Urothelium cell line (cell line): ENCODE data around the gene CHD1.

Source experiments
- DNase-seq: peaks from one replicate; pipeline ENCODE4 v3.0.0; 2011; ENCODE audit warnings: low spot score, mixed read lengths
- FAIRE-seq: peaks from 2 replicates; lab custom pipeline; 2011; peaks lifted over from hg19 to GRCh38; lab: Jason Lieb, UNC

CHD1 gene

GRCh38 chr5:98905857-98906688, 22.7 kb downstream of the CHD1 start:
- DNase-seq, result peak; percentile 3

GRCh38 chr5:98904780-98905179, 24.0 kb downstream of the CHD1 start:
- DNase-seq, result peak; percentile 4
- no peak for FAIRE-seq

More at GRCh38 chr5:98905857-98906688, 22.7 kb downstream of the CHD1 start:
- no peak for FAIRE-seq

GRCh38 chr5:98902733-98903132, 26.1 kb downstream of the CHD1 start:
- no peak for DNase-seq
- FAIRE-seq, result no peak

GRCh38 chr5:98899456-98899855, 29.4 kb downstream of the CHD1 start:
- FAIRE-seq, result no peak
- DNase-seq, result no peak

DNA sequence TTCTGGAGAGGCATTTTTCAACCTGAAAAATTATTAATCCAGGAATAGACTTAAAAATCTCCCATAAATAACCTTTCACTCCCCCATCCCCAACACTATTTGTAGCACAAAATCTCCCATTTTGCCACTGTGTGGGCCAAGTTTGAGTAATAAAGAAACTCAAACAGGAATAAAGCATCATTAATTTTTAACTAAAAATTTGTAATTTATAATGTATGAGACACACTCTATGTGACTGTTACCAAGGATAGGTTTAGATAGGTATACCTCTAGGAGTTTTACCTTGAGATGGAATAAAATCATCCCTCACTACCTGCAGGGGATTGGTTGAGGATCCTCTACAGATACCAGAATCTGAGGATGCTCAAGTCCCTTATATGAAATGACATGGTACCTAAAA, 30.1 kb downstream of the CHD1 start:
- FAIRE-seq (no peak), DNase-seq (no peak)

DNA sequence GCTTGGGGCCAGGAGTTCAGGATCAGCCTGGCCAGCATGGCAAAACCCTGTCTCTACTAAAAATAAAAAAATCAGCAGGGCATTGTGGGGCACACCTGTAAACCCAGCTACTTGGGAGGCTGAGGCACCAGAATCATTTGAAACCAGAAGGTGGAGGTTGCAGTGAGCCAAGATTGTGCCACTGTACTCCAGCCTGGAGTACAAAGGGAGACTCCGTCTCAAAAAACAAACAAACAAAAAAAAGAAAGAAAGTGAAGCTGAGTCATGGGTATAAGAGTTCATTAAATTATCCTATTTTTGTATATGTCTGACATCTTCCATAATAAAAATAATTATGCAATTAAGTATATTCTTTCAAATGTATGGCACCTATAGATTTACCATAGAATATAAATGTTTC, 37.2 kb downstream of the CHD1 start:
- no peak for FAIRE-seq
- no peak for DNase-seq

DNA sequence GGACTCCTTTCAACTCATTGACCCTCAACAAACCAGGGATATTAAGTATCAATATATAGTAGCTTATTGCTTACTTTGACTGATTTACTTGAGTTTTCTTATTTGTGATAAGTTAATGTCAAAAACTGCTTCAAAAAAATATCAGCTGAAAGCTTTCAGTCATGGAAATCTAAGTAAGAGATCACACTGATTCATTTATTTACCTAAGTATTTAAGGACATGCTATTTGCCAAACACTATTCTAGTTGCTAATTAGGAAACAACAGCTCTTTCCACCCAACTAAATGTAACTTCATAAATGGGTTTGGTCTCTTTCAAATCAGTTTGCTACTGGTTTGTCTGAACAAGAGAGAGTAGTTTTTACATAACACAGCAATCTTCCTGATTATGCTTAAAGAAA, 48.2 kb downstream of the CHD1 start:
- no peak for DNase-seq
- no peak for FAIRE-seq

DNA sequence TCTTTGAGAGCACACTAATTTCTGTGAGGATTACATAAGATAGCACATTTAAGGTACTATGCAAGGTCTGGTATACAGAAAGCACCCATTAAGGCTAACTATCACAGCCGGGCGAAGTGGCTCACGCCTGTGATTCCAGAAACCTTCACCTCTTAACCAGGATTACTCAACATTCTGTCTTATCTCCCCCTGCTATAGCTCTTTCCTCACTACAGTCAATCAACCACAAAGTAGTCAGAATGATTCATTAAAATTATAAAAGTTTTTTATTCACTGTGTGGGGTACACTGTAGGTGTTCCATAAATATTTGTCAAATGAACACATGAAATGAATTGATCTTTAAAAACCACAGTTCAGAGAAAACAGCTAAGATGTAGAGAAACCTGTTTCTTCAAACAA, 48.7 kb downstream of the CHD1 start:
- no peak for FAIRE-seq
- no peak for DNase-seq

DNA sequence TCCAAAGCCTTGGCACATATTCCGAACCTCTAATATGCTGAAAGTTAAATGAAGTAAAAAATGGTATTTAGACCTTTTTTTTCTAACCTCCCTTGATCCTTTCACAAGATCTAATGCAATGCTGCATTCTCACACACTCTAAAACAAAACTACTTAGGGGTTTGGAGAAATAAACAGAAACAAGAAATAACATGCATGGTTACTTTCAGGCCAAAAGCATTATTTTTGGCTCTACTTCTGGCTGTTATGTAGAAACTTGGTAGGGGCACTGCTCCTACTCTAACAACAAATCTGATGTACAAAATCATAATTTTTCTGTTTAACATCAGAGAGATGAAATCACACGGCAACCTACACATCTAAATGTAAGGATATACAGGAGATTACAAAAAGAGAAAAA, 51.2 kb downstream of the CHD1 start:
- FAIRE-seq (no peak), DNase-seq (no peak)

DNA sequence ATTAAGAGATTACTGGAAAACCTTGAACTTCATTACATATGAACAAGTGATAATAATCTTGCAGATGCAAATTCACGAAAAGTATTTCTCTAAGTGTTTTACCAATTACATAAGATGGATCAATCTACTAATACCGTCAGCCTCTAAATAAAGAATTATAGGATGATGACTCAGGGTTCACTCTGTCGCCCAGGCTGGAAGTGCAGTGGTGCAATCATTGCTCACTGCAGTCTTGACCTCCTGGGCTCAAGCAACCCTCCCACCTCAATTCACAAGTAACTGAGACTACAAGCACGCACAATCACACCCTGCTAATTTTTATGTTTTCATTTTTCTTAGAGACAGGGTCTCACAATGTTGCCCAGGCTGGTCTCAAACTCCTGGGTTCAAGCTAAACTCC, 56.1 kb downstream of the CHD1 start:
- no peak for DNase-seq
- no peak for FAIRE-seq

GRCh38 chr5:98865690-98866089, 63.1 kb downstream of the CHD1 start:
- no peak for FAIRE-seq
- no peak for DNase-seq

- FAIRE-seq (no peak), DNase-seq (no peak)
These were observed 81.8 kb downstream of the CHD1 start for GRCh38 chr5:98847054-98847453.

DNA sequence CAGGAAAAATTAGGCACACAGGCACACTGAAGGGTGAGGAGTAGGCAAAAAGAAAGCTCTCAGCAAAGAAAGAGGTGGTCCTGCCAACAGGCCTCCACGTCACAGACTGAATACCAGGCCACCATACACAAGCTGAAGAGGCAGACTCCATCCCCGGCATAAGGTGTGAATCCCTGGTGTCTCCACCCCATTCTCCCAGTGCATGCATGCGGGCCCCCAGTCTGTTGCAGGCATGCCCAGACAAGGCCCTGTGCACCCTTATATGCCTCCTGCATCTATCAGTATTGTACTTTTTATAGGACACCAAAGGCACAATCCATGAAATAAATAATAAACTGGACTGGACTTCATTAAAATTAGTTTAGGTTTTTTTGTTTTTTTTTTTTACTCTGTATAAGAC, 82.3 kb downstream of the CHD1 start:
- FAIRE-seq, result no peak

DNA sequence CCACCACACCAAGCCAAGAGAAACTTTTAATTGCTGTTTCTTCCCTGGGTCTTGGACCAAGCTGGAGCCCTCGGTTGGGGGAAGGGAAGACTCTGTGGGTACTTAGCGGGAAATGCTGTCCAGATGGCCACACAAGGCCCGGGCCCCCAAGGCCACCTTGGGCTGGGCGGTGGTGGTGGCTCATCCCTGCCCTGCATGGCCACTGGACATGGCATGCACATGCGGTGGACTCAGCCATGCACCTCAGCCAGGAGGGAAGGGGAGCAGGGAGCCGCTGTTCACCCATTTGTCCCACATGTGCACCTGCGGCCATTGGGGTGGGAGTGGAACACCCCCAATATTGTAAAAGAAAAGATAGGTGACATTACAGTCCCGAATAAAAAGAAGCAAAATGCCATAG, 82.9 kb downstream of the CHD1 start:
- no peak for DNase-seq
- no peak for FAIRE-seq

More for the DNA sequence above, 82.3 kb downstream of the CHD1 start:
- DNase-seq, result no peak

DNA sequence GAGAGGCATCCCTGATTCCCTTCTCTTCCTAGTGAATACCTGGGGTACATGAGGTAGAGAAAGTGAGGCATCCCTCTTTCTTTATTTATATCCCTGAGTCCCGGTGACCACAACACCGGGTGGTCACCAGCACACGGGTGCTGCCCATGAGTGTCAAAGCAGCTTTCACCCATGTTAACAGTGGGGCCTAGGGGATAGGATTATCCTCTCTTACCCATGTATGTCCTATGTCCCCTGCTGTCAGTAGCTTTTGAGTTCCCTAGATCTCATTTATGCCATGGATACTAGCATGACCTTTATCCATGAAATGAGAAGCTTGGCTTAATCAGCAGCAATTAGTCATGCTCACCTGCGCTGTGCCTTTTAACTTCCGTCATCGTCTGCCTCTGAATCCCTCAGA, 83.9 kb downstream of the CHD1 start:
- FAIRE-seq (no peak), DNase-seq (no peak)

- no peak for FAIRE-seq
- DNase-seq, result no peak
These were observed 85.3 kb downstream of the CHD1 start for GRCh38 chr5:98843481-98843880.

- FAIRE-seq (no peak), DNase-seq (no peak)
These were observed 87.9 kb downstream of the CHD1 start for GRCh38 chr5:98840946-98841345.

DNA sequence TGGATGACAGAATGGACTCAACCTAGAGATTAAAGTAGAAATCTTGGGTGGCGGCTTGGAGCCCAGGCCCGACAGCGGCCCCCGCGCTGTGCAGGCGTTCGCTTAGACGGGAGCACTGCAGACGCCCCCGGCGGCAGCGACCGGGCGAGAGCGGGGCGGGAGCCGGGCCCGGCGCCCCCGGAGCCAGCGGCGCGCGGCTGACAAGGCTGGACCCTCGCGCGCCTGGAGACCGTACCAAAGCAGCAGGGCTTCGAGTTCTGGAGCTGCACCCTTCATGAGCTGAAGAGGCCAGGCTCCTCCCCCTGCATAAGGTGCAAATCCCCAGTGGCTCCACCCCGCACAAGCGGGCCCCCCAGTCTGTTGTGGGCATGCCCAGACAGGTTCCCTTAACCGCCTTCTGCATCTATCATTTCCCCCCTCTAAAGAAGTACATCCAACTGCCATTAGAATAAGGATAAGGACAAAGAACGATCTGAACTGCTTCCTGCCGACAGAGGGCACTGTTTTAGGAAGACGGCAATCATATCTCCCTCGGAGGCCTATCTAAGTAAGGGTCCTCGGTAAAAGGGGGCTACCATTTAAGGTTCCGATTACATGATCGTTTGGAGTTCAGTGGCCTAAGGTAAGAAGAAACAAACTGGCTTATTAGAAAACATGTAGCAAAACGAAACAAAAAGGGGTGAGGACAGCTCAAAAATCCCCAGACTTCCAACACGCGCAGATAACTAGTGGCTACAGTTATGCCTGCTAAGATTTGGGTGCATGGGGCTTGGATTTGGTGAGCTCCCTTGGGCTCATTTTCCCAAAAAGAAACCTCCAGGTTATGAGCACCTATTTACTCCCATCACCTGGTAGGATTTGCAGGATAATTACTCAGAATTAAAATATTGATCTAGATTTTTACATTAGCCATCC, 89.1 kb downstream of the CHD1 start:
- no peak for FAIRE-seq
- DNase-seq, result no peak

DNA sequence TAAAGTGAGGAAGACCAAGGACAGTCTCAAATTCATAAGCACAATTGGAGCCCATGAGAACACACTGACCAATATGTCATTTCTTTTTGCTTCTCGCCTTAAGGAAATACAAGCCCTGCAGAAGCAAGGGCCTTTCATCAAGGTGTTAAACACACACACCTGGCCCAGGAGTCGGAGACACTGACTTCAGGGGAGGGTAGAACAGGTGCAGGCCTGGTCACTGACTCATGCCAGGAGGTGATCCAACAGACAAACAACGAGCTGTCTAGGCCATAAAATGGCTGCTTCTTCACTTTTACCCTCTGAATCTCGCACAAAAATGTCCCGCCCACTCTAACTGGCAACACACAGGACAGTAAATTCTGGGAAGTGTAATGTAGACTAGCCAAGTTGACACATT, 92.6 kb downstream of the CHD1 start:
- DNase-seq (no peak), FAIRE-seq (no peak)

DNA sequence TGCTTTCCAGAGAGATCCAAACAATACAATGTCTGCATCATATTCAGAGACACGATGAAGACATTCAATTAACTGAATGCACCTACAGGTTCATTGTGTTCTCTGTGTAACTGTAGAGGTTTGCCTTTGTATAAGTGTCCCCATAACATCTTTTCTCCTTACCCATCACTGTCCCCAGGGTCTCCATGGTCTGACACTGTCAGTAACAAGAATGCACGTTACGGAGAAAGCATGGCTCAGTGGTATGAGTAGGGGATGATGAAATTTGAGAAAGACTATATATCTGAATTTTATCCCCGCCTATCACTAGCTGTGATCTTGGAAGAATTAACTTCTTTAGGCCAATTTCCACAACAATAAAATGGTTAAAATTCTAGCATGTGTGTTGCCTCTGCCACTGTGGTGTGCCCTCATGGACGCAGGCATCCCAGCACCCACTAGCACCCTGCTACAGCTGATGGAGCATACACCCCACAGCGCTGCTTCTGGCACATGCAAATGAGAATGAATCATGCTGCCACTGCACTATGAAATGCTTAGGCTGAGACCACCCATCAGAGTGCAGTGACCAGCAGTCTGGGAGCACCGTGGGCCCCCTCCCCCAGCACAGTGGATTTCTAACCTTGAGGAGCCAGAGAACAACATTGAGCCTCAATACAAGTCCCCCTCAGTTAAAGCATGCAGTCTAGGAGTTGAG, 101.1 kb downstream of the CHD1 start:
- FAIRE-seq (no peak), DNase-seq (no peak)

DNA sequence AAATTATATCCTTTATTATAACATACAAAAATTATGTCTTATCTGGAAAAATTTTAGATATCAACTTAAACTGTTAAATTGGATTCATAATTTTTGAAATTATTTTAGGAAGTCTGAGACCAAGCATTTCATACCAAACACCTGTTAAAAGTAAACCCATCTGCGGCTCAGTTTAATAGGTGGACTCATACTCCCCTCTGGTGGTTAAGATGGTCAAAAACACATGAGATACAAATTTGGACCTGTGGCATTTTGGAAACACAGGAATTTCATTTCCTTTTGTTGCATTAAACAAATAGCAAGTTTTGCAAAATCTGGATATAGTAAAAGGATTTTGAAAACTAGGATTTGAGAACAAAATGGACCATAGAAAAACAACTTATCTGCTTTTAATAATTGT, 101.6 kb downstream of the CHD1 start:
- peak; percentile 40 for DNase-seq
- FAIRE-seq, result no peak
